H54 (cell line): Measurements from ENCODE around the gene ABCA2.

Source experiments
- DNase-seq: peaks from one replicate; pipeline ENCODE4 v3.0.0; 2011; ENCODE audit warnings: low spot score, mixed read lengths; ENCODE audit not compliant: insufficient read length
- FAIRE-seq: peaks from 3 replicates; lab custom pipeline; 2011; peaks lifted over from hg19 to GRCh38; lab: Jason Lieb, UNC
- POLR2A ChIP-seq: IDR thresholded peaks from 2 replicates; pipeline ENCODE4 v1.6.1; 2011; ENCODE audit warnings: low read depth, mild to moderate bottlenecking, low read length

ABCA2 gene

GRCh38 chr9:137015976-137016375 is 12.1 kb downstream of the ABCA2 start:
- TF ChIP-seq POLR2A, result no peak
- no peak for FAIRE-seq
- no peak for DNase-seq

GRCh38 chr9:137015540-137015930 is 12.5 kb downstream of the ABCA2 start:
- TF ChIP-seq POLR2A, result no peak
- no peak for FAIRE-seq
- no peak for DNase-seq

GRCh38 chr9:137014776-137015539 is 13.1 kb downstream of the ABCA2 start:
- DNase-seq (no peak), FAIRE-seq (no peak)
- TF ChIP-seq POLR2A, result no peak

GRCh38 chr9:137014166-137014565 is 13.9 kb downstream of the ABCA2 start:
- DNase-seq (no peak), FAIRE-seq (no peak)
- no peak for TF ChIP-seq POLR2A

GRCh38 chr9:137013571-137013940 is 14.5 kb downstream of the ABCA2 start:
- FAIRE-seq, result no peak
- no peak for DNase-seq
- no peak for TF ChIP-seq POLR2A

- DNase-seq (no peak), FAIRE-seq (no peak)
- TF ChIP-seq POLR2A, result no peak
These were observed 15.1 kb downstream of the ABCA2 start for GRCh38 chr9:137012694-137013570.

- DNase-seq, result no peak
- FAIRE-seq, result no peak
- no peak for TF ChIP-seq POLR2A
These were observed 15.9 kb downstream of the ABCA2 start for GRCh38 chr9:137011907-137012675.

GRCh38 chr9:137011156-137011555 is 16.9 kb downstream of the ABCA2 start:
- FAIRE-seq, result no peak

GRCh38 chr9:137009938-137010732 is 17.9 kb downstream of the ABCA2 start:
- DNase-seq (no peak), FAIRE-seq (no peak)
- no peak for TF ChIP-seq POLR2A

More at GRCh38 chr9:137011156-137011555, 16.9 kb downstream of the ABCA2 start:
- no peak for DNase-seq
- TF ChIP-seq POLR2A, result no peak

- FAIRE-seq (no peak), DNase-seq (no peak)
- TF ChIP-seq POLR2A, result no peak
These were observed 18.8 kb downstream of the ABCA2 start for GRCh38 chr9:137009217-137009616.

- DNase-seq (no peak), FAIRE-seq (no peak)
- no peak for TF ChIP-seq POLR2A
These were observed 19.7 kb downstream of the ABCA2 start for GRCh38 chr9:137008312-137008711.

- FAIRE-seq (no peak), DNase-seq (no peak)
- TF ChIP-seq POLR2A, result no peak
These were observed 20.2 kb downstream of the ABCA2 start for GRCh38 chr9:137007816-137008270.

GRCh38 chr9:137007108-137007815 is 20.8 kb downstream of the ABCA2 start:
- TF ChIP-seq POLR2A, result no peak
- no peak for DNase-seq
- FAIRE-seq, result no peak
